Measurements from ENCODE around the gene LTO1.

LTO1 gene

DNA sequence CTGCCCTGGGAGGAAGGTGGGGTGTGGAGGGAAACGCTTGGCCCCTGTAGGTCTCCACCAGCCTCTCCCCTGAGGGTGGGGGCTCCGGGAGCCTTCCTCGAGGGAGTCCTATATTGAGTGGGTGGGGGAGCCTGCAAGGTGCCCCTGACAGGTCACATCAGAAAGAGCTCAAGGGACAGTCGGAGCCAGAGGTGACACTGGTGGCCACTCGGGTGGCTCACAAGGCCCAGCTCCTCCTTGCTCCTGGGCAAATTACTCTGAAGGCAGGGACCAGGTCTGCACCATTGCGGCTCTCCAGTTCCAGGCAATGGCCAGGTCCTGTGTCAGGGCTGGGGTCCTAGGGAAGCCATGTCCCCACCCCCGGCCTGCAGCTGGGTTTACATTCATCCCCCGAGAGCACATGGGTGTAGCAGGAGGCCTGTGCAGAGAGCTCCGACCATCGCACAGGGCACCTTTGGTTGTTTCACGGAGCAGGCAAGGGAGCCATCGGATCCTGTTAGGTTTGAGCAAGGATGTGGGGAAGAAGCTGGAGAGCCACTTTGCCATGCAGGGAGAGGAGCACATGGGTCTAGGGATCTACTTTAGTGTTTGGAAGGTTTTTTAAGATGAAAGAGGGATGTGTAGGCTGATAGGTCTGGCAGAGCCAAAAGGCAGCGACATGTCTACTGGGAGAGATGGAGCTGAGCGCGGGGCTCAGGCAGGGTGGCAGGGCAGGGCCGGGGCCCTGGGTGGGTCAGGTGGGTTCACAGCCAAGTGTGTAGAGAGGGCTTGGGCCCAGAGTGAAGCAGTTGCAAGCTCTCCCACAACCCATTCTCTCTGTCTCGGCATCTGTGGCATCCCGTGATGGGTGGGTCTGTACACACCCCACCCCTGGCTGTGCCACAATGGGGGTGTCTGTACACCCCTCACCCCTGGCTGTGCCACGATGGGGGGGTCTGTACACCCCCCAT lies 19.4 kb downstream of the LTO1 start:
- ATAC-seq (ENCODE audit: low read depth): peak; percentile 16
- Histone ChIP-seq H3K4me1 (ENCODE audit: insufficient read depth, poor library complexity, severe bottlenecking) (peaks cover 4% of the 10 kb centered on the region), H3K4me3 (ENCODE audit: severe bottlenecking) (no peak overlapping the region), H3K36me3 (ENCODE audit: low read depth) (peaks cover 35% of the 10 kb centered on the region), H3K27ac (ENCODE audit: poor library complexity, severe bottlenecking) (no peak overlapping the region), H3K9me3 (ENCODE audit: severe bottlenecking) (no peaks in the 10 kb centered on the region), H3K27me3 (ENCODE audit: insufficient read depth, poor library complexity, severe bottlenecking) (no peaks in the 10 kb centered on the region)
- DNase-seq (ENCODE audit: low spot score): peak; percentile 43
- TF ChIP-seq, protein P1, sequence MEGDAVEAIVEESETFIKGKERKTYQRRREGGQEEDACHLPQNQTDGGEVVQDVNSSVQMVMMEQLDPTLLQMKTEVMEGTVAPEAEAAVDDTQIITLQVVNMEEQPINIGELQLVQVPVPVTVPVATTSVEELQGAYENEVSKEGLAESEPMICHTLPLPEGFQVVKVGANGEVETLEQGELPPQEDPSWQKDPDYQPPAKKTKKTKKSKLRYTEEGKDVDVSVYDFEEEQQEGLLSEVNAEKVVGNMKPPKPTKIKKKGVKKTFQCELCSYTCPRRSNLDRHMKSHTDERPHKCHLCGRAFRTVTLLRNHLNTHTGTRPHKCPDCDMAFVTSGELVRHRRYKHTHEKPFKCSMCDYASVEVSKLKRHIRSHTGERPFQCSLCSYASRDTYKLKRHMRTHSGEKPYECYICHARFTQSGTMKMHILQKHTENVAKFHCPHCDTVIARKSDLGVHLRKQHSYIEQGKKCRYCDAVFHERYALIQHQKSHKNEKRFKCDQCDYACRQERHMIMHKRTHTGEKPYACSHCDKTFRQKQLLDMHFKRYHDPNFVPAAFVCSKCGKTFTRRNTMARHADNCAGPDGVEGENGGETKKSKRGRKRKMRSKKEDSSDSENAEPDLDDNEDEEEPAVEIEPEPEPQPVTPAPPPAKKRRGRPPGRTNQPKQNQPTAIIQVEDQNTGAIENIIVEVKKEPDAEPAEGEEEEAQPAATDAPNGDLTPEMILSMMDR (IDR thresholded peaks at IDR 0.05; ENCODE audit: poor library complexity, severe bottlenecking): no peak

DNA sequence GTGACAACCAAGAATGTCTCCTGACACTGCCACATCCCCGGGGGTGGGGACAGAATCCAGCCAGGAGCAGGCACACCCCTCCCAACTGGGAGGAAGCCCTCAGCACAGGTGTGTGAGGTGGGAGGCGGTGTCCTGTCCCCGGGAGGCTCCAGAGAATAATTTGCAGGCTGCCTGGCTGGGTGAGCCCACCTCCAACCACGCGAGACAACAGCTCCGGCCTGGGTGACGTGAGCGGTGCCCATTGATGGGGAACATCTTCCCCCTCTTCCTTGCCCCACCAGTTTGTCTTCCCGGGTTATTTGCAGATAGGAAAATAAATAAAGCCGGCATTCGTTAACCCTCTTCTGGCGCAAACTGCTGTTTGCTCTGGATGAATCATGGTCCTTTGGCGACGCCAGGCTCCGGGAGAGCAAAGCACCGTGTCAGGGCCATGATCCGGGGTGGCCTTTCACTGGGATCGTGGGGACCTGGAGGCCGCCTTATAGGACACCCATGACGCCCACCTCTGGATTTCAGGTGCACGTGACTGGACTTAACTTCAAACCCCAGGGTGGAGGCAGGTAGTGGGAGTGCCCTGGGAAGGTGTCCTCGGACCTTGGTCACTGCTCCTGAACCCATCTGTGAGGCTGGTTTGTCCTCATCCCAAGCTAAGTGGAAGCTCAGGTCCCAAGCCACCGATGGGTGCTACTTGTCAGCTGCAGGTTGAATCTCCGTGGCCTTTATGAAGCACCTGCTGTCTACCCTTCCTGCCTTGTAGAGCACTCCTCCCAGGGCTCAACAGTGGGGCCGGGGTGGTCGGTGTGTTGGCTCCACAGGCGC lies 20.3 kb downstream of the LTO1 start:
- ATAC-seq (ENCODE audit: low read depth) (peak; percentile 30), DNase-seq (ENCODE audit: low spot score) (peak; percentile 66)
- TF ChIP-seq, protein P1 (IDR thresholded peaks at IDR 0.05; ENCODE audit: poor library complexity, severe bottlenecking): peak; percentile 15
- Histone ChIP-seq H3K27me3 (ENCODE audit: insufficient read depth, poor library complexity, severe bottlenecking) (no peaks in the 10 kb centered on the region), H3K4me1 (ENCODE audit: insufficient read depth, poor library complexity, severe bottlenecking) (peaks cover 4% of the 10 kb centered on the region), H3K4me3 (ENCODE audit: severe bottlenecking) (no peak overlapping the region), H3K9me3 (ENCODE audit: severe bottlenecking) (no peaks in the 10 kb centered on the region), H3K36me3 (ENCODE audit: low read depth) (peaks cover 44% of the 10 kb centered on the region), H3K27ac (ENCODE audit: poor library complexity, severe bottlenecking) (peak overlapping the region; percentile 6)

DNA sequence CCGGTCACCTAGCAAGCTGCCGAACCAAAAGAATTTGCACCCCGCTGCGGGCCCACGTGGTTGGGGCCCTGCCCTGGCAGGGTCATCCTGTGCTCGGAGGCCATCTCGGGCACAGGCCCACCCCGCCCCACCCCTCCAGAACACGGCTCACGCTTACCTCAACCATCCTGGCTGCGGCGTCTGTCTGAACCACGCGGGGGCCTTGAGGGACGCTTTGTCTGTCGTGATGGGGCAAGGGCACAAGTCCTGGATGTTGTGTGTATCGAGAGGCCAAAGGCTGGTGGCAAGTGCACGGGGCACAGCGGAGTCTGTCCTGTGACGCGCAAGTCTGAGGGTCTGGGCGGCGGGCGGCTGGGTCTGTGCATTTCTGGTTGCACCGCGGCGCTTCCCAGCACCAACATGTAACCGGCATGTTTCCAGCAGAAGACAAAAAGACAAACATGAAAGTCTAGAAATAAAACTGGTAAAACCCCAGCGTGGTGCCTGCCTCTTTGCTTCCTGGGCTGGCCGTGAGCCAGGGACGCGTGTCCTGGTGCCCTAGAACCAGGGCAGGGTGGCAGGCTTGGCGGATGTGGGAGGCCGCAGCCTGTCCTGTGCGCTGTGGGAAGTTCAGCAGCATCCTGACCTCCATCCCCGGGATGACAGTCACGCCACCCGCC lies 21.0 kb downstream of the LTO1 start:
- Histone ChIP-seq H3K9me3 (ENCODE audit: severe bottlenecking) (no peaks in the 10 kb centered on the region), H3K4me3 (ENCODE audit: severe bottlenecking) (no peak overlapping the region), H3K4me1 (ENCODE audit: insufficient read depth, poor library complexity, severe bottlenecking) (peaks cover 4% of the 10 kb centered on the region), H3K36me3 (ENCODE audit: low read depth) (peaks cover 51% of the 10 kb centered on the region), H3K27me3 (ENCODE audit: insufficient read depth, poor library complexity, severe bottlenecking) (no peaks in the 10 kb centered on the region), H3K27ac (ENCODE audit: poor library complexity, severe bottlenecking) (peak overlapping the region; percentile 6)
- peak; percentile 51 for DNase-seq (ENCODE audit: low spot score)
- TF ChIP-seq, protein P1 (IDR thresholded peaks at IDR 0.05; ENCODE audit: poor library complexity, severe bottlenecking): no peak
- ATAC-seq (ENCODE audit: low read depth): peak; percentile 2

DNA sequence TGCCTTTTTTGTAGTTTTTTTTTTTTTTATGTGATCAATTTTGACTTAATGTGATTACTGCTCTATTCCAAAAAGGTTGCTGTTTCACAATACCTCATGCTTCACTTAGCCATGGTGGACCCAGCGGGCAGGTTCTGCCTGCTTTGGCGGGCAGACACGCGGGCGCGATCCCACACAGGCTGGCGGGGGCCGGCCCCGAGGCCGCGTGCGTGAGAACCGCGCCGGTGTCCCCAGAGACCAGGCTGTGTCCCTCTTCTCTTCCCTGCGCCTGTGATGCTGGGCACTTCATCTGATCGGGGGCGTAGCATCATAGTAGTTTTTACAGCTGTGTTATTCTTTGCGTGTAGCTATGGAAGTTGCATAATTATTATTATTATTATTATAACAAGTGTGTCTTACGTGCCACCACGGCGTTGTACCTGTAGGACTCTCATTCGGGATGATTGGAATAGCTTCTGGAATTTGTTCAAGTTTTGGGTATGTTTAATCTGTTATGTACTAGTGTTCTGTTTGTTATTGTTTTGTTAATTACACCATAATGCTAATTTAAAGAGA lies 21.7 kb downstream of the LTO1 start:
- Histone ChIP-seq H3K4me1 (ENCODE audit: insufficient read depth, poor library complexity, severe bottlenecking) (peaks cover 4% of the 10 kb centered on the region), H3K27ac (ENCODE audit: poor library complexity, severe bottlenecking) (no peak overlapping the region), H3K4me3 (ENCODE audit: severe bottlenecking) (no peak overlapping the region), H3K27me3 (ENCODE audit: insufficient read depth, poor library complexity, severe bottlenecking) (no peaks in the 10 kb centered on the region), H3K36me3 (ENCODE audit: low read depth) (peaks cover 58% of the 10 kb centered on the region), H3K9me3 (ENCODE audit: severe bottlenecking) (no peaks in the 10 kb centered on the region)
- DNase-seq (ENCODE audit: low spot score): no peak
- no peak for ATAC-seq (ENCODE audit: low read depth)
- TF ChIP-seq, protein P1 (IDR thresholded peaks at IDR 0.05; ENCODE audit: poor library complexity, severe bottlenecking): no peak
